Prostate gland (tissue), 1 donor: ENCODE measurements around the gene CCR7.
"Not testable (repeated sequence)": the region's sequence is repeated elsewhere in the genome, so short reads cannot be mapped to it uniquely, and the experiment has no call there.

Source experiments
- POLR2A ChIP-seq: fragments of 450-650 bp; IDR thresholded peaks from one replicate; pipeline ENCODE4 v1.6.1; 2016; ENCODE audit warnings: antibody characterized with exemption, mild to moderate bottlenecking
- POLR2AphosphoS5 ChIP-seq: sonication (generic); formaldehyde crosslinking; IDR thresholded peaks from one replicate; pipeline ENCODE4 v1.6.1; 2017; ENCODE audit warnings: antibody characterized with exemption

DNA sequence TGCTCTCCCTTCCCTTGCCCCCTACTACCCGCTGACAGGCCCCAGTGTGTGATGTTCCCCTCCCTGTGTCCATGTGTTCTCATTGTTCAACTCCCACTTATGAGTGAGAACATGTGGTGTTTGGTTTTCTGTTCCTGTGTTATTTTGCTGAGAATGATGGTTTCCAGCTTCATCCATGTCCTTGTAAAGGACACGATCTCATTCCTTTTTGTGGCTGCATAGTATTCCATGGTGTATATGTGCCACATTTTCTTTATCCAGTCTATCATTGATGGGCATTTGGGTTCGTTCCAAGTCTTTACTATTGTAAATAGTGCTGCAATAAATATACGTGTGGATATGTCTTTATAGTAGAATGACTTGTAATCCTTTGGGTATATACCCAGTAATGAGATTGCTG lies 18.8 kb downstream of the CCR7 start:
- TF ChIP-seq POLR2AphosphoS5, POLR2A: not testable (repeated sequence)
